ENCODE data around the gene VAV3. TPM values are rescaled to one million over a fixed set of nuclear protein-coding genes. Genes with fewer than 3 reads are reported as not detected.

The VAV3 gene
- total RNA-seq, 1 donor from 2014 or later, result 2.6 TPM

DNA sequence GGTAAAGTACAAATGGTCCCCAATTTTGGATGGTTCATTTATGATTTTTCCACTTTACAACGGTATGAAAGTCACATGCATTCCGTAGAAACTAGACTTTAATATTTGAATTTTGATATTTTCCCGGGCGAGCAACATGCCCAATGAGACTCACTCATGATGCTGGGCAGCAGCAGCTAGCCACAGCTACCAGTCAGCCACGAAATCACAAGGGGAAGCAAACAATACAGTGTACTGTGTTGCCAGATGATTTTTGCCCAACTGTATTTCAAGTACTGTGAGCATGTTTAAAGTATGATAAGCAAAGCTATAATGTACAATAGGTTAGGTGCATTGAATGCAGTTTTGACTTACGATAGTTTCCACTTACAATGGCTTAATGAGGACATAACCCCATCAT is 266.8 kb downstream of the VAV3 start:
- H4K20me1 ChIP-seq (ENCODE audit: insufficient read depth, low read length), result no peaks in the 10 kb centered on the region
- H3K79me2 ChIP-seq (ENCODE audit: insufficient read depth, low read length), result no peaks in the 10 kb centered on the region
- H3K9ac ChIP-seq (ENCODE audit: low read length), result no peak overlapping the region
- DNase-seq (ENCODE audit: low read depth) (no peak), FAIRE-seq (no peak)
- H3K27ac ChIP-seq (ENCODE audit: low read depth, low read length), result no peak overlapping the region
- Mint-ChIP-seq H3K36me3 (ENCODE audit: low read depth, unreplicated experiment) (no peaks in the 10 kb centered on the region), H3K9me3 (ENCODE audit: unreplicated experiment) (no peaks in the 10 kb centered on the region), H3K4me1 (ENCODE audit: low read depth, unreplicated experiment) (no peaks in the 10 kb centered on the region), H3K27ac (ENCODE audit: unreplicated experiment) (no peak overlapping the region), H3K4me3 (ENCODE audit: unreplicated experiment) (no peak overlapping the region), H3K27me3 (ENCODE audit: low read depth, unreplicated experiment) (peaks cover 1% of the 10 kb centered on the region)
- H3K4me2 ChIP-seq (ENCODE audit: low read length), result no peak overlapping the region
- H3K4me1 ChIP-seq (ENCODE audit: insufficient read depth, low read length), result no peaks in the 10 kb centered on the region
- TF ChIP-seq EZH2 (IDR thresholded peaks at IDR 0.05; ENCODE audit: insufficient read depth, low read length), result no peak
- TF ChIP-seq, protein P1, sequence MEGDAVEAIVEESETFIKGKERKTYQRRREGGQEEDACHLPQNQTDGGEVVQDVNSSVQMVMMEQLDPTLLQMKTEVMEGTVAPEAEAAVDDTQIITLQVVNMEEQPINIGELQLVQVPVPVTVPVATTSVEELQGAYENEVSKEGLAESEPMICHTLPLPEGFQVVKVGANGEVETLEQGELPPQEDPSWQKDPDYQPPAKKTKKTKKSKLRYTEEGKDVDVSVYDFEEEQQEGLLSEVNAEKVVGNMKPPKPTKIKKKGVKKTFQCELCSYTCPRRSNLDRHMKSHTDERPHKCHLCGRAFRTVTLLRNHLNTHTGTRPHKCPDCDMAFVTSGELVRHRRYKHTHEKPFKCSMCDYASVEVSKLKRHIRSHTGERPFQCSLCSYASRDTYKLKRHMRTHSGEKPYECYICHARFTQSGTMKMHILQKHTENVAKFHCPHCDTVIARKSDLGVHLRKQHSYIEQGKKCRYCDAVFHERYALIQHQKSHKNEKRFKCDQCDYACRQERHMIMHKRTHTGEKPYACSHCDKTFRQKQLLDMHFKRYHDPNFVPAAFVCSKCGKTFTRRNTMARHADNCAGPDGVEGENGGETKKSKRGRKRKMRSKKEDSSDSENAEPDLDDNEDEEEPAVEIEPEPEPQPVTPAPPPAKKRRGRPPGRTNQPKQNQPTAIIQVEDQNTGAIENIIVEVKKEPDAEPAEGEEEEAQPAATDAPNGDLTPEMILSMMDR (IDR thresholded peaks at IDR 0.05; ENCODE audit: insufficient read depth, low read depth, low read length), result no peak
- H2AFZ ChIP-seq (ENCODE audit: low read depth, low read length), result no peak overlapping the region
- H3K4me3 ChIP-seq (ENCODE audit: insufficient read depth, low read depth, low read length), result no peak overlapping the region
- H3K9me3 ChIP-seq (ENCODE audit: insufficient read depth, low read depth, low read length), result no peaks in the 10 kb centered on the region
- H3K27me3 ChIP-seq (ENCODE audit: insufficient read depth, low read length), result no peaks in the 10 kb centered on the region
- no peaks in the 10 kb centered on the region for H3K36me3 ChIP-seq (ENCODE audit: insufficient read depth, low read length)

DNA sequence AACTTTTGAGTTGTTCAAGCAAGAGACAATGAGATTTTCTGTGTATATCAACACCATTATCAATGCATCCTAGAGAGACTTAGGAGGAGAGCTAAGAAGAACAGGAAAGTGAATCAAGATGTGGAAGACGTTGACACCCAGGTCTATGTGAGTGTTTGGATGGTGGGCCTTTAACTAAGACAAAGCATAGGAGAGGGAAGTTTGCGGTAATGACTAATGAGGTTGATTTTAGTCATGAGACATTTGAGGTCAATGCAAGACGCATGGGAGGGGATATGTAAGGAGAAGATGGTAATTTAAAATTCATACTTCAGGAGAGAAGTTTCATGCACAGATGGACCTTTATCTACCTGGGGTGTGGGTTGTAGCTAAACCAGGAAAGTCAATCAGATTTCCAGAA is 269.6 kb downstream of the VAV3 start:
- Histone ChIP-seq H3K79me2 (ENCODE audit: insufficient read depth, low read length) (no peaks in the 10 kb centered on the region), H3K4me3 (ENCODE audit: insufficient read depth, low read depth, low read length) (no peak overlapping the region), H3K4me2 (ENCODE audit: low read length) (peak overlapping the region; percentile 33), H3K4me1 (ENCODE audit: insufficient read depth, low read length) (no peaks in the 10 kb centered on the region), H3K27me3 (ENCODE audit: insufficient read depth, low read length) (no peaks in the 10 kb centered on the region), H2AFZ (ENCODE audit: low read depth, low read length) (no peak overlapping the region), H4K20me1 (ENCODE audit: insufficient read depth, low read length) (no peaks in the 10 kb centered on the region), H3K9ac (ENCODE audit: low read length) (no peak overlapping the region), H3K9me3 (ENCODE audit: insufficient read depth, low read depth, low read length) (no peaks in the 10 kb centered on the region), H3K36me3 (ENCODE audit: insufficient read depth, low read length) (no peaks in the 10 kb centered on the region), H3K27ac (ENCODE audit: low read depth, low read length) (no peak overlapping the region)
- TF ChIP-seq, protein P1 (IDR thresholded peaks at IDR 0.05; ENCODE audit: insufficient read depth, low read depth, low read length), result no peak
- no peak for TF ChIP-seq EZH2 (IDR thresholded peaks at IDR 0.05; ENCODE audit: insufficient read depth, low read length)
- Mint-ChIP-seq H3K27me3 (ENCODE audit: low read depth, unreplicated experiment) (peaks cover under 1% of the 10 kb centered on the region), H3K36me3 (ENCODE audit: low read depth, unreplicated experiment) (no peaks in the 10 kb centered on the region), H3K27ac (ENCODE audit: unreplicated experiment) (no peak overlapping the region), H3K9me3 (ENCODE audit: unreplicated experiment) (no peaks in the 10 kb centered on the region), H3K4me1 (ENCODE audit: low read depth, unreplicated experiment) (no peaks in the 10 kb centered on the region), H3K4me3 (ENCODE audit: unreplicated experiment) (no peak overlapping the region)
- DNase-seq (ENCODE audit: low read depth) (peak; percentile 76), FAIRE-seq (no peak)

DNA sequence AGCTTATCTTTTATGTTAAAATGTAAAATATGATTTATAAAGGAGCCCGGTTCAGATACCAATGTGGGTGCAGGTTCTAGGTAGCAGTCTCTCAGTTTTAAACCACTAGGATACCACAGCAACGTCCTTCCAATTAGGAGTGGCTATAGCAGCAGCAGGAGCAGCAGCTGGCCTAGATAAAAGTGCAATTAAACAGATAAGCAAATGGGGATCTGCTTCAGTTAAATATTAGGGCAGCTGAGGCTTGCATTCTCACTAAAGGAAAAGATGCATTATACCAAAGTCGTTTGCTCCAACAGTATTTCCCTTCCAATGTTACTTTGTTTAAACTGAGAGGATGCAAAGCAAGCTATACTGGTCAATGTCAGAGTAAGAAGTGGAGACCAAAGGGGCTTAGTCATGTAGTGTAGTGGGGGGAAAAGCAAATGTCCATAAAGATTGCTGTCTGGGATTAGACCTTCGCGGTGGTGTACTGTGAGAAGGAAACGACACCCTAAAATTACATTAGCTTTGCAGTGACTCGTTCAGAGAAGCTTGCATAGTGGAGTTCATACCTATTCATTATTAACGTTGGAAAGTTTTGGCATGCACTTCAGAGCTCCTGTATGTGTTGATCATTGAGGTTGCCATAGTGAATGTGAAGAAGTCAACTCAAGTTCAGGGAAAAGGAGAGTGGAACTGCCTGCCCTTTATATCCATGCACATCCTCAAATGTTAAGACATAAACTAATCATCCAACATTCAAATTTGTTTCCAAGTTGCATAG is 272.2 kb downstream of the VAV3 start:
- Histone ChIP-seq H4K20me1 (ENCODE audit: insufficient read depth, low read length) (no peaks in the 10 kb centered on the region), H3K4me2 (ENCODE audit: low read length) (no peak overlapping the region), H3K79me2 (ENCODE audit: insufficient read depth, low read length) (no peaks in the 10 kb centered on the region), H3K9me3 (ENCODE audit: insufficient read depth, low read depth, low read length) (no peaks in the 10 kb centered on the region), H2AFZ (ENCODE audit: low read depth, low read length) (no peak overlapping the region), H3K9ac (ENCODE audit: low read length) (no peak overlapping the region), H3K27me3 (ENCODE audit: insufficient read depth, low read length) (no peaks in the 10 kb centered on the region), H3K27ac (ENCODE audit: low read depth, low read length) (no peak overlapping the region), H3K4me3 (ENCODE audit: insufficient read depth, low read depth, low read length) (no peak overlapping the region), H3K4me1 (ENCODE audit: insufficient read depth, low read length) (no peaks in the 10 kb centered on the region), H3K36me3 (ENCODE audit: insufficient read depth, low read length) (no peaks in the 10 kb centered on the region)
- Mint-ChIP-seq H3K4me1 (ENCODE audit: low read depth, unreplicated experiment) (no peaks in the 10 kb centered on the region), H3K4me3 (ENCODE audit: unreplicated experiment) (no peak overlapping the region), H3K27me3 (ENCODE audit: low read depth, unreplicated experiment) (no peaks in the 10 kb centered on the region), H3K36me3 (ENCODE audit: low read depth, unreplicated experiment) (no peaks in the 10 kb centered on the region), H3K9me3 (ENCODE audit: unreplicated experiment) (no peaks in the 10 kb centered on the region), H3K27ac (ENCODE audit: unreplicated experiment) (no peak overlapping the region)
- TF ChIP-seq, protein P1 (IDR thresholded peaks at IDR 0.05; ENCODE audit: insufficient read depth, low read depth, low read length), result no peak
- no peak for TF ChIP-seq EZH2 (IDR thresholded peaks at IDR 0.05; ENCODE audit: insufficient read depth, low read length)
- DNase-seq (ENCODE audit: low read depth), result peak; percentile 9
- no peak for FAIRE-seq

All from astrocyte (in vitro differentiated cells and primary cell).